CD8-positive, alpha-beta memory T cell (primary cell): Measurements from ENCODE around the gene FASTK. TPM values are rescaled to one million over a fixed set of nuclear protein-coding genes. Genes with fewer than 3 reads are reported as not detected.

ENCODE experiments used
- CTCF ChIA-PET: fragments of 350-600 bp; sonication (Branson Sonifier 250); formaldehyde crosslinking; loops from one replicate; lab custom pipeline; 2021; ENCODE audit warnings: antibody characterized with exemption; lab: Charles Lee
- POLR2A ChIA-PET: fragments of 350-600 bp; sonication (Branson Sonifier 250); formaldehyde crosslinking; loops from one replicate; lab custom pipeline; 2021; ENCODE audit warnings: antibody characterized with exemption; lab: Charles Lee
- DNase-seq, 5 donors: peaks; one replicate each; pipeline versions ENCODE4 v3.0.0 to v3.0.0-alpha.2; 2020 to 2022; ENCODE audit warnings: mixed read lengths in 1 of 5
- H3K27ac ChIP-seq: one replicate; pipeline ENCODE4 v1.7.0; 2013; ENCODE audit warnings: low read depth, mild to moderate bottlenecking, low read length, moderate library complexity
- H3K27me3 ChIP-seq: 2 replicates; pipeline ENCODE4 v1.7.0; 2013; ENCODE audit warnings: low read length, mild to moderate bottlenecking; ENCODE audit not compliant: insufficient read depth, poor library complexity, severe bottlenecking
- H3K36me3 ChIP-seq: 2 replicates; pipeline ENCODE4 v1.7.0; 2013; ENCODE audit warnings: mild to moderate bottlenecking, low read length, moderate library complexity; ENCODE audit not compliant: insufficient read depth
- H3K4me1 ChIP-seq: 2 replicates; pipeline ENCODE4 v1.7.0; 2013; ENCODE audit warnings: mild to moderate bottlenecking, low read length, moderate library complexity; ENCODE audit not compliant: insufficient read depth
- H3K4me3 ChIP-seq: 2 replicates; pipeline ENCODE4 v1.7.0; 2013; ENCODE audit warnings: mild to moderate bottlenecking, low read length
- H3K9me3 ChIP-seq: 2 replicates; pipeline ENCODE4 v1.7.0; 2013; ENCODE audit warnings: mild to moderate bottlenecking, low read length
- H3K27ac Mint-ChIP-seq, 8 donors: one replicate each; pipeline ENCODE4 v1.8.0; 2020 to 2021; ENCODE audit warnings: mixed read lengths in 8 of 8, mild to moderate bottlenecking in 6 of 8, inconsistent platforms in 3 of 8, moderate library complexity in 3 of 8
- H3K27me3 Mint-ChIP-seq, 2 donors: one replicate each; pipeline ENCODE4 v1.8.0; 2020 to 2021; ENCODE audit warnings: mixed read lengths in 2 of 2, mild to moderate bottlenecking in 1 of 2, moderate library complexity in 1 of 2
- H3K36me3 Mint-ChIP-seq, 3 donors: one replicate each; pipeline ENCODE4 v1.8.0; 2020 to 2021; ENCODE audit warnings: mixed read lengths in 3 of 3, inconsistent platforms in 1 of 3, mild to moderate bottlenecking in 1 of 3
- H3K4me1 Mint-ChIP-seq, 3 donors: one replicate each; pipeline ENCODE4 v1.8.0; 2020 to 2021; ENCODE audit warnings: mixed read lengths in 3 of 3, inconsistent platforms in 1 of 3, mild to moderate bottlenecking in 1 of 3
- H3K4me3 Mint-ChIP-seq, 7 donors: one replicate each; pipeline ENCODE4 v1.8.0; 2020 to 2021; ENCODE audit warnings: mixed read lengths in 7 of 7, mild to moderate bottlenecking in 6 of 7, moderate library complexity in 4 of 7, inconsistent platforms in 2 of 7
- H3K9me3 Mint-ChIP-seq, 5 donors: one replicate each; pipeline ENCODE4 v1.8.0; 2020 to 2022; ENCODE audit warnings: mixed read lengths in 5 of 5, mild to moderate bottlenecking in 3 of 5, moderate library complexity in 2 of 5, inconsistent platforms in 1 of 5
- polyA plus RNA-seq: library from polyadenylated mRNA; unstranded; fragments of 300-500 nt; fragmentation: Illumina TruSeq; gene quantifications from one replicate; pipeline ENCODE4 v1.2.3, GENCODE V29; 2021
- total RNA-seq, 2 experiments: library from RNA; stranded (reverse); gene quantifications; one replicate each; pipeline ENCODE4 v1.2.3, GENCODE V29; 2021

Gene FASTK
- total and polyA plus RNA-seq, 3 experiments from 2014 or later: 52.0 to 88.8 (median 83.1) TPM

DNA sequence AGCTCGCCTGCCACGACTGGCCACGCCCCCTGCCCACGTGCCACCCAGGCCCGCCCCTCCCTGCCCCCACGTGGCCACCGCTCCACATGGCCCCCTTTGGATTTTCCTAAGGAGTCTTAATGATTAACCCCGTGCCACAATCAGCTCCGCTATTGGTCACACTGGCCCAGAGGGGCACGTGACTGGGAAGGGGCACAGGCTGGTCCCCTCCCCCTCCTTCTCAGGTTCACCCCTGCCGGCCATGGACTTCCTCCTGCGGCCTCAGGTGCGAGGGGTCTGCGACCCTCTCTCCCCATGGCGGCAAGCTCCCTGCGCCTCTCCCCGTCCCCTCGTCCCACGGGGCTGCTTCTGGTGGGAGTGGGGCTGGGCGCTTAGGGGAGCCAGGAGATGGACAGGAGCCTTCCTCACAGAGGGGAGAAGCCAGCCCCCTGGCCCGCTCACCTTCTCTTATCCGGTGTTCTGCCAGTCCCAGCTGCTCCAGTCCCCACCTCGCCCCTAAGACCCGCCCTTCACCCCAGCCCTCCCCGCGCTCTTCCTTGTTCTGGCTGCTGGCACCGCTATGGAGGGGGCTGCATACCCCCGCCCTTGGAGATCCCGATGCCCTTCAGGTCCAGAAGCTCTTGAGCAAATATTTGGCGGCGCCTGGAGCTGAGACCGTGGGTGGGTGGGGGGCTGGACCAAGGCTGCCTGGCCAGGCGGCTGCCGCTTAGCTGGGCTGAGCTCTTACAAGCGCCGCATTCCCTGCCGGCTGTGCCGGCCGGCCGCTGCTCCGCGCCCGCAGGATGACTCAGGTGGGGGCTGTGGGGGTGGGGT is 18.0 kb downstream of the FASTK start:
- H3K9me3 Mint-ChIP-seq: no peaks in the 10 kb centered on the region
- H3K27ac Mint-ChIP-seq: no peak overlapping the region
- DNase-seq: no peak
- Histone ChIP-seq H3K27me3 (no peaks in the 10 kb centered on the region), H3K4me1 (peaks cover 27% of the 10 kb centered on the region), H3K9me3 (no peaks in the 10 kb centered on the region), H3K36me3 (peaks cover 11% of the 10 kb centered on the region), H3K27ac (peak overlapping the region; percentile 91), H3K4me3 (no peak overlapping the region)
- POLR2A ChIA-PET: interaction anchor here (0.6 kb wide), 1 partner anchor 44 kb away, joined by 3 read pairs; no protein-coding TSS in a partner anchor
- H3K4me1 Mint-ChIP-seq: peaks cover 17 to 36% (median 27%) of the 10 kb centered on the region in 3 donors
- H3K4me3 Mint-ChIP-seq: no peak overlapping the region
- CTCF ChIA-PET: interaction anchor here (3.8 kb wide), 1 partner anchor 48 kb away, joined by 19 read pairs; no protein-coding TSS in a partner anchor
- H3K36me3 Mint-ChIP-seq: peaks cover 0 to 41% (median 0%) of the 10 kb centered on the region in 3 donors
- no peaks in the 10 kb centered on the region for H3K27me3 Mint-ChIP-seq

GRCh38 chr7:151062111-151062398 is 18.6 kb downstream of the FASTK start:
- H3K4me3 Mint-ChIP-seq: peak overlapping the region in 3 of 7 donors; percentile 45 to 77 (median 65)
- POLR2A ChIA-PET: no interaction called here
- H3K27ac Mint-ChIP-seq: no peak overlapping the region

GRCh38 chr7:151061213-151062110 is 19.1 kb downstream of the FASTK start:
- H3K4me3 Mint-ChIP-seq: peak overlapping the region; percentile 49 to 94 (median 82)
- ChIA-PET CTCF (interaction anchor here (0.9 to 3.8 kb wide), 6 partner anchors 12 to 49 kb away, joined by 3 to 19 read pairs (median 5); partner anchors contain the start of gene FASTK), POLR2A (no interaction called here)
- H3K27ac Mint-ChIP-seq: peak overlapping the region in 5 of 8 donors; percentile 38 to 90 (median 80)
- Histone ChIP-seq H3K9me3 (no peaks in the 10 kb centered on the region), H3K4me3 (no peak overlapping the region), H3K27me3 (no peaks in the 10 kb centered on the region), H3K27ac (peak overlapping the region; percentile 91), H3K4me1 (peaks cover 36% of the 10 kb centered on the region), H3K36me3 (peaks cover 11% of the 10 kb centered on the region)
- peaks cover 0 to 34% (median 0%) of the 10 kb centered on the region in 3 donors for H3K36me3 Mint-ChIP-seq
- no peaks in the 10 kb centered on the region for H3K27me3 Mint-ChIP-seq
- DNase-seq: no peak
- no peaks in the 10 kb centered on the region for H3K9me3 Mint-ChIP-seq
- peaks cover 24 to 47% (median 36%) of the 10 kb centered on the region in 3 donors for H3K4me1 Mint-ChIP-seq

More at GRCh38 chr7:151062111-151062398, 18.6 kb downstream of the FASTK start:
- Histone ChIP-seq H3K27me3 (no peaks in the 10 kb centered on the region), H3K27ac (peak overlapping the region; percentile 91), H3K9me3 (no peaks in the 10 kb centered on the region), H3K4me3 (no peak overlapping the region), H3K4me1 (peaks cover 32% of the 10 kb centered on the region), H3K36me3 (peaks cover 11% of the 10 kb centered on the region)
- CTCF ChIA-PET: interaction anchor here (0.9 to 3.8 kb wide), 2 partner anchors 44 to 49 kb away, joined by 4 to 19 read pairs; no protein-coding TSS in a partner anchor
- DNase-seq: no peak
- H3K4me1 Mint-ChIP-seq: peaks cover 22 to 41% (median 32%) of the 10 kb centered on the region in 3 donors
- H3K36me3 Mint-ChIP-seq: peaks cover 0 to 37% (median 0%) of the 10 kb centered on the region in 3 donors
- no peaks in the 10 kb centered on the region for H3K9me3 Mint-ChIP-seq
- no peaks in the 10 kb centered on the region for H3K27me3 Mint-ChIP-seq

DNA sequence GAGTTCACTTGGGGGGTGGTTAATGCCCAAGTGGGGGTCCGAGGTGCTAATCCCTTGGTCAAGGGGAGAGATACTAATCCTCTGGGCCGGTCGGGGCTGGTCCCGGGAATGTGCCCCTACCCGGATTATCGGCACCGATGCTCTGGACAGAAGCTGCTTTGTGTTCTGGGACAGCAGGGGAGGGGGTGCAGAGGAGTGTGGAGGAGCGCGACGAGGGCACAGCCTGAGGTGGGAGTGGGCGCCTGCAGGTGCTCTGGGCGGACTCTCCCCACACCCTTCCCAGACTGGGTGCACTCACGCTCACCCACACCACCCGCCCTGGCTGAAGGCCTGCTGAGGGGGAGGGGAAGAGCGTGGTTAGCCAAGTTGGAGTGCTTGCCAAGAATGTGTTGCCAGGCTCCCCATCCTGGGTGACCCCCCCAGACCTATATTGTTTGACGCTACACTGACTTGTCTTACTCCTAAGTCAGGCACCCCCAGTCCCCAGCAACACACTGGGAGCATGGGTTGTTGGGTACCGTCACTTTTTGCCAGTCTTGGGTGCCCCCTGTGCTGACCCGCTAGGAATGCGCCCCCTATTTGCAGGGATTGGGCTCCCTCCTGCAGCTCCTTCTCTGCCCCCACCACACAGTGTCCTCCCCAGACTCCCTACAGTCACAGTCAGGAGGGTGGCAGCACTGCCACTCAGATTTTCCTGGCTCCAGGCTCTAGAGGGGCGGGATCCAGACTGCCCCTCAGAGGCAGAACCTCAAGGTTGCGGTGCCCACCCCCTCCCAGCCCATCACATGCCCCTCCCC is 20.0 kb downstream of the FASTK start:
- ChIA-PET CTCF (interaction anchor here (1.3 to 3.8 kb wide), 5 partner anchors 13 to 50 kb away, joined by 3 to 19 read pairs (median 5); partner anchors contain the start of gene FASTK), POLR2A (interaction anchor here (0.9 kb wide), 1 partner anchor 55 kb away, joined by 3 read pairs; no protein-coding TSS in a partner anchor)
- Mint-ChIP-seq H3K4me1 (peaks cover 24 to 47% (median 36%) of the 10 kb centered on the region in 3 donors), H3K27ac (peak overlapping the region in 6 of 8 donors; percentile 52 to 91 (median 73)), H3K36me3 (peaks cover 0 to 30% (median 0%) of the 10 kb centered on the region in 3 donors), H3K9me3 (no peaks in the 10 kb centered on the region), H3K27me3 (no peaks in the 10 kb centered on the region), H3K4me3 (peak overlapping the region; percentile 82 to 94 (median 92))
- peaks cover 36% of the 10 kb centered on the region for H3K4me1 ChIP-seq
- H3K4me3 ChIP-seq: peak overlapping the region; percentile 94
- H3K27me3 ChIP-seq: no peaks in the 10 kb centered on the region
- peak overlapping the region; percentile 91 for H3K27ac ChIP-seq
- H3K36me3 ChIP-seq: peaks cover 11% of the 10 kb centered on the region
- DNase-seq: peak in 1 of 5 donors; percentile 18
- no peaks in the 10 kb centered on the region for H3K9me3 ChIP-seq

DNA sequence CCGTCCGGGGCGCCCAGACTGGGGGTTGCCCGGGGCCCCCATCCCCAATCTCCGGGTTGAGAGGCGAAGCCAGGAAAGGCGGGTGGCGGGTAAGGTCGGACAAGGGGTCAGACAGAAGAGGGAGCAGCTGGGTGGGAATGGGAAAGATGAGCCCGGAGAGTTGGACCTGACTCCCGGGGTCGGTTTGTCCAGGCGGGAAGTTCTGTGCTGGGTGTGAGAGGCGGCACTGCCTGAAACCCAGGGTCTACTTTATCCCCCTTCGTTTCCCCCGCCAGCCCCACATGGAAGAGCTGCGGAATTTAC is 20.5 kb downstream of the FASTK start:
- POLR2A ChIA-PET: interaction anchor here (0.9 kb wide), 1 partner anchor 55 kb away, joined by 3 read pairs; no protein-coding TSS in a partner anchor
- Histone ChIP-seq H3K27ac (peak overlapping the region; percentile 91), H3K4me3 (peak overlapping the region; percentile 94), H3K36me3 (peaks cover 7% of the 10 kb centered on the region), H3K27me3 (no peaks in the 10 kb centered on the region), H3K9me3 (no peaks in the 10 kb centered on the region), H3K4me1 (peaks cover 36% of the 10 kb centered on the region)
- CTCF ChIA-PET: interaction anchor here (1.3 to 3.8 kb wide), 4 partner anchors 21 to 51 kb away, joined by 5 to 19 read pairs (median 6); partner anchors contain the start of gene FASTK
- peaks cover 24 to 47% (median 36%) of the 10 kb centered on the region in 3 donors for H3K4me1 Mint-ChIP-seq
- H3K9me3 Mint-ChIP-seq: no peaks in the 10 kb centered on the region
- peak overlapping the region in 6 of 8 donors; percentile 52 to 91 (median 73) for H3K27ac Mint-ChIP-seq
- no peak for DNase-seq
- peak overlapping the region; percentile 82 to 94 (median 92) for H3K4me3 Mint-ChIP-seq
- no peaks in the 10 kb centered on the region for H3K27me3 Mint-ChIP-seq
- peaks cover 0 to 25% (median 0%) of the 10 kb centered on the region in 3 donors for H3K36me3 Mint-ChIP-seq

- Histone ChIP-seq H3K27me3 (no peaks in the 10 kb centered on the region), H3K36me3 (peaks cover 2% of the 10 kb centered on the region), H3K4me1 (peaks cover 36% of the 10 kb centered on the region), H3K4me3 (peak within 1 kb of the TSS; percentile 94), H3K9me3 (no peaks in the 10 kb centered on the region), H3K27ac (peak within 1 kb of the TSS; percentile 91)
- Mint-ChIP-seq H3K4me3 (peak within 1 kb of the TSS; percentile 88 to 95 (median 94)), H3K36me3 (peaks cover 0 to 23% (median 0%) of the 10 kb centered on the region in 3 donors), H3K9me3 (no peaks in the 10 kb centered on the region), H3K4me1 (peaks cover 24 to 47% (median 36%) of the 10 kb centered on the region in 3 donors), H3K27ac (peak within 1 kb of the TSS; percentile 88 to 98 (median 98)), H3K27me3 (no peaks in the 10 kb centered on the region)
- CTCF ChIA-PET: interaction anchor here (1.0 to 3.8 kb wide), 6 partner anchors 21 to 75 kb away, joined by 3 to 19 read pairs (median 5); partner anchors contain the start of genes ABCB8 and FASTK
- POLR2A ChIA-PET: interaction anchor here (0.8 to 2.1 kb wide), 4 partner anchors 17 to 32 kb away, joined by 3 to 10 read pairs (median 6); partner anchors contain the start of genes ABCB8 and TMUB1
- DNase-seq: peak; percentile 61 to 79 (median 73)
Observed at GRCh38 chr7:151059367-151060112, 21.1 kb downstream of the FASTK start, which contains the start of gene SLC4A2. TSS of gene SLC4A2 (plus strand) at chr7:151059589. CDS start at chr7:151061988, 2,399 bp downstream.
